BLaER1 treated with 17β-estradiol and CSF1 and Interleukin-3, amounts not matched to agents 10 nM and 100 nM (cell line): ENCODE measurements around the gene JADE2.
A peak's percentile ranks its signal among the peaks of the same experiment; 100 is the strongest.
"Not testable (repeated sequence)": the region's sequence is repeated elsewhere in the genome, so short reads cannot be mapped to it uniquely, and the experiment has no call there.

ENCODE experiments used
- H3K27ac ChIP-seq, 11 experiments: shearing (Covaris generic); formaldehyde crosslinking; 2 replicates each; pipeline ENCODE4 v1.8.1; 2022
- H3K27me3 ChIP-seq, 11 experiments: shearing (Covaris generic); formaldehyde crosslinking; 2 replicates each; pipeline ENCODE4 v1.8.1; 2022
- H3K36me3 ChIP-seq, 11 experiments: shearing (Covaris generic); formaldehyde crosslinking; 2 replicates each; pipeline ENCODE4 v1.8.1; 2022
- H3K4me1 ChIP-seq, 10 experiments: shearing (Covaris generic); formaldehyde crosslinking; 2 replicates each; pipeline ENCODE4 v1.8.1; 2022
- H3K4me2 ChIP-seq, 11 experiments: shearing (Covaris generic); formaldehyde crosslinking; 2 replicates each; pipeline ENCODE4 v1.8.1; 2022
- H3K4me3 ChIP-seq, 10 experiments: shearing (Covaris generic); formaldehyde crosslinking; 2 replicates each; pipeline ENCODE4 v1.8.1; 2022
- H3K9ac ChIP-seq, 11 experiments: shearing (Covaris generic); formaldehyde crosslinking; 2 replicates each; pipeline ENCODE4 v1.8.1; 2022
- H3K9me3 ChIP-seq, 11 experiments: shearing (Covaris generic); formaldehyde crosslinking; replicated peaks in 1 of 11; 2 replicates each; pipeline ENCODE4 v1.8.1; 2022
- H4K20me1 ChIP-seq, 11 experiments: shearing (Covaris generic); formaldehyde crosslinking; 2 replicates each; pipeline ENCODE4 v1.8.1; 2022
- Cebpa-rat ChIP-seq, 11 experiments: shearing (Covaris generic); IDR thresholded peaks; 2 replicates each; pipeline ENCODE4 v1.8.1; 2022

Gene JADE2

DNA sequence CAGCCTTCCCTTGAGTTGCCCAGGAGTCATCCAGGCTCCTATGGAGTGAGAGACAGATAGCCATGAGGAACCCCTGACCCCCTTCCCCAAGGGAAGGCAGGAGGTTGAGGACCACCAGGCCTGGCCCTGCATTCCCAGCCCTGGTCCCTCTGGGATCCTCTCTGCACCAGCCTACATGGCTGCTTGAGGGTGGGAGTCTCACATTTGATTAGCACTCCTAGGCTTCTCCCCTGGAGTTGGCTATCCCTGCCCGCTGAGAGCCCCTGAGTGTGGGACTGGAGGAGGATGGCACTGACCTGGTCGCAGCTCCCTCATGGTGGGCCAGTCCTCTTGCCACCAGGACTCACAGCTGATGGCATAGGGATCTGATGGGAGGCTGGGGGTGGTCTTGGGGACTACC, 60.5 kb downstream of the JADE2 start:
- H4K20me1 ChIP-seq, result peaks cover 0 to 22% (median 3%) of the 10 kb centered on the region in 11 experiments; a peak in 7 of 22 replicates
- H3K9ac ChIP-seq, result peak overlapping the region in 2 of 11 experiments; percentile 5; a peak in 1 of 22 replicates
- H3K4me2 ChIP-seq, result no peak overlapping the region
- no peak overlapping the region for H3K27ac ChIP-seq
- H3K9me3 ChIP-seq, result no peaks in the 10 kb centered on the region
- H3K36me3 ChIP-seq, result peaks cover 0 to 11% (median 6%) of the 10 kb centered on the region in 11 experiments; a peak in 7 of 22 replicates
- no peak for TF ChIP-seq Cebpa-rat (IDR thresholded peaks at IDR 0.05)
- no peaks in the 10 kb centered on the region for H3K27me3 ChIP-seq
- H3K4me3 ChIP-seq, result no peak overlapping the region
- H3K4me1 ChIP-seq, result peaks cover 0 to 5% (median 0%) of the 10 kb centered on the region in 10 experiments; a peak in 5 of 20 replicates

DNA sequence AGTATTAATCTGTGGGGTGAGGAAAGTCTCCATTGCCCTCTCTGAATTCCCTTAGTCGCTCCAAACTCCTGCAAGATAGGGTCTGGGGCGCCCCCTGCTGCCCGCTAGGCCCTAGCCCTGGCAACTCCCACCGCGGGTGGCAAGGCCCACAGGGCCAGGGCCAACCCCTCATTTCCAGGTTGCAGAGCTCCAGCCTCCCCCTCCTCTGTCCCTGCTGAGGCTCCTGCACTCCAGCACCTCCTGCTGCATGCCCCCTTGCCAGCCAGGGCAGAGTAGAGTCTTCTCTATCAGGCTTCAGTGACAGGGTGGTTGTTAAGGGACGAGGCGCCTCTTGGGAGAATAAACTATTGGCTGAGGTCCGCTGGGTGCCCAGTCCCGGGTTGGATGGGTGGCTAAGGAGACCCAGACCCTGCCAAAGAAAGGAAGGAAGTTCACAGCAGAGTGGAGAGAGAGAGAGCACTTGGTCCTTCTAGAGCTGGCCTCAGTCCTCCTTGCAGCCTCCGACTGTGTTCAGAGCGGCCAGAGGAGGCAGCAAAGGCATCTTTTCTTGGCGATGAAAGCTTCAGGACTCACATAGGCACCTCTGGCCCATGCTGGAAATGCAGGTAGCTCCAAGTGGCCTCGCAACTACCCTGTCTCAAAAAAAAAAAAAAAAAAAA, 61.5 kb downstream of the JADE2 start:
- Histone ChIP-seq H3K27ac (no peak overlapping the region), H3K9me3 (no peaks in the 10 kb centered on the region), H4K20me1 (peaks cover 0 to 13% (median 0%) of the 10 kb centered on the region in 11 experiments; a peak in 4 of 22 replicates), H3K4me2 (peak overlapping the region in 8 of 11 experiments; percentile 2 to 75 (median 26); a peak in 10 of 22 replicates), H3K4me3 (no peak overlapping the region), H3K9ac (peak overlapping the region in 1 of 11 experiments; percentile 1; a peak in 2 of 22 replicates), H3K4me1 (peaks cover 0 to 5% (median 0%) of the 10 kb centered on the region in 10 experiments; a peak in 5 of 20 replicates), H3K27me3 (no peaks in the 10 kb centered on the region), H3K36me3 (0 out of 22 replicates have a peak, but pooled peaks cover 0 to under 1% (median 0%) of the 10 kb centered on the region in 11 experiments)
- TF ChIP-seq Cebpa-rat (IDR thresholded peaks at IDR 0.05), result no peak

DNA sequence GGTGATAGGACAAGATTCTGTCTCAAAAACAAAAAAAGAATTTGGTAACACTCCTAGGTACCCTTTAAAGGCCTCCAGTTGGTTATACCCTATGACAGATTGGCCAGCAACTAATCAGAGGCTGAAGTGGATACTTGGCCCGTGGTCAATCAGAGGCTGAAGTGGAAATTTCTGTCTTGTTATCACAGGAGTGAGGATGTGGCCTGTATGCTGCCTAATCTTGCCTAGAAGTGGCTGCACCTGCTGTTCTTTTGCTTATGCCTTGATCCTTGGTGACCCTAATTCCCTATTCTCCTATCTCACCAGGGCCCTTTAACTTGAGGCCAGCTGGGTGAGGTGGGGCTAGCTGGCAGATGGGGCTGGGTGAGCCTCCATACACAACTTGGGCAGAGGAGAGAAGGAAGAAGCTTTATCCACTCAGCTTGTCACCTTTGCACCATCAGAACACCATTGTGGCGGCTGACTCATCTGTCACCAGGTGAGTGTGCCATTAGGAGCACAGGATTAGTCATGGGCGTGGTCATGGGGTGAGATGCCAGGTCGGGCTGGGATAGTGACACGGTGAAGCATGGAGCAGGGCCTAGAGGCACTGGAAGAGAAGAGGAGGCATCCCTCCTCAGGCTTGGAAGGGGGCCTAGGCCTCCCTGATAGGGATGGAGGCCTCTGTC, 65.7 kb downstream of the JADE2 start:
- Histone ChIP-seq H3K4me2 (no peak overlapping the region), H3K27ac (no peak overlapping the region)
- no peak for TF ChIP-seq Cebpa-rat (IDR thresholded peaks at IDR 0.05)

DNA sequence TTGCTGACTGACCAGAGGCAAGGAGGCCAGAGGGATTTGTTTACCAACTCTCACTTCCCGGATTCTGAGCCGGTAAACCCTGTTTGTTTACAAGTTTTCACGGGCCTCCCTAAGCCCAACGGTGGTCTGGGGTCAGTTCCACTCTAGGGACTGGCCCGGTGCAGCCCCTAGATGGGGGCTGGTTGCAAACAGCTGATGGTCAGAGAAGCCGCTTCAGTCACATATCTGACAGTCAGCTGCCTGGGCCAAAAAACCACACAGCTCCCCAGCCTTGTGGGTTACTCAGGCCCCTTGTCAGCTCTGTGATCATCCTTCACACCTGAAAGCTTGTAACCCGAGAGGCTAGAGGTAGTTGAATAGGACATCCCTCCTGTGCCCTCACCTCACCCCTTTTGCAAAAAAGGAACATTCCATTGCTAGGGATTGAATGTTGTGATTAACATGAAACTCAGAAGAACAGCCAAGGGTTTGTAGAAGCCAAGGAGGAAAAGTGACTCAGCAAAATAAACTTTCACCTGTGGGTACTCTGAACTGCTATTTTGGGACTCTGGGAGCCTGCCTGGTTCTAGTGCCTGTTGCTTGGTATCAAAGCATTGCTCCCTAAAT, 66.8 kb downstream of the JADE2 start:
- Histone ChIP-seq H3K4me1 (peaks cover 0 to 23% (median 17%) of the 10 kb centered on the region in 10 experiments; a peak in 14 of 20 replicates), H4K20me1 (no peaks in the 10 kb centered on the region), H3K9me3 (no peaks in the 10 kb centered on the region), H3K4me3 (no peak overlapping the region), H3K4me2 (no peak overlapping the region), H3K27ac (no peak overlapping the region), H3K9ac (no peak overlapping the region), H3K36me3 (no peaks in the 10 kb centered on the region), H3K27me3 (no peaks in the 10 kb centered on the region)
- TF ChIP-seq Cebpa-rat (IDR thresholded peaks at IDR 0.05), result no peak

More for the DNA sequence above, 65.7 kb downstream of the JADE2 start:
- H3K9ac ChIP-seq, result no peak overlapping the region
- no peak overlapping the region for H3K4me3 ChIP-seq
- no peaks in the 10 kb centered on the region for H3K27me3 ChIP-seq
- peaks cover 0 to 26% (median 17%) of the 10 kb centered on the region in 10 experiments; a peak in 14 of 20 replicates for H3K4me1 ChIP-seq
- H3K9me3 ChIP-seq, result no peaks in the 10 kb centered on the region
- H3K36me3 ChIP-seq, result no peaks in the 10 kb centered on the region
- no peaks in the 10 kb centered on the region for H4K20me1 ChIP-seq

DNA sequence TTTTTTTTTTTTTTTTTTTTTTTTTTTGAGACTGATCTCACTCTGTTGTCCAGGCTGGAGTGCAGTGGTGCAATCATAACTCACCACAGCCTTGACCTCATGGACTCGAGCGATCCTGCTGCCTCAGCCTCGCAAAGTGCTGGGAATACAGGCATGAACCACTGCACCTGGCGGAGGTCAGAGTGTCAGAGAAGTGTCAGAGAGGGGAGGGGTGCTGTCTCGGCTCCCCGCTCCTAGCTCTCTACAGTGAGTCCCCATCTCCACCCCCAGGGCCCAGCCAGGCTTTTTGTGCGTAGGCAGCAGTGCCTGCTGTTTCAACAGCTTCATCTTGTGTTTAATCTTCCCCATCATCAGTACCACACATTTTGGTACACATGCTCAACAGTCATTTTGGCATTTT, 68.9 kb downstream of the JADE2 start:
- no peak overlapping the region for H3K27ac ChIP-seq
- no peak for TF ChIP-seq Cebpa-rat (IDR thresholded peaks at IDR 0.05)
- H3K36me3 ChIP-seq, result no peaks in the 10 kb centered on the region; a peak in 1 of 22 replicates
- H3K9ac ChIP-seq, result no peak overlapping the region
- peaks cover 0 to 23% (median 17%) of the 10 kb centered on the region in 10 experiments; a peak in 14 of 20 replicates for H3K4me1 ChIP-seq
- H3K4me2 ChIP-seq, result peak overlapping the region in 8 of 11 experiments; percentile 4 to 72 (median 55); a peak in 6 of 22 replicates
- H3K9me3 ChIP-seq, result no peaks in the 10 kb centered on the region
- no peak overlapping the region for H3K4me3 ChIP-seq
- H3K27me3 ChIP-seq, result no peaks in the 10 kb centered on the region
- no peaks in the 10 kb centered on the region for H4K20me1 ChIP-seq

DNA sequence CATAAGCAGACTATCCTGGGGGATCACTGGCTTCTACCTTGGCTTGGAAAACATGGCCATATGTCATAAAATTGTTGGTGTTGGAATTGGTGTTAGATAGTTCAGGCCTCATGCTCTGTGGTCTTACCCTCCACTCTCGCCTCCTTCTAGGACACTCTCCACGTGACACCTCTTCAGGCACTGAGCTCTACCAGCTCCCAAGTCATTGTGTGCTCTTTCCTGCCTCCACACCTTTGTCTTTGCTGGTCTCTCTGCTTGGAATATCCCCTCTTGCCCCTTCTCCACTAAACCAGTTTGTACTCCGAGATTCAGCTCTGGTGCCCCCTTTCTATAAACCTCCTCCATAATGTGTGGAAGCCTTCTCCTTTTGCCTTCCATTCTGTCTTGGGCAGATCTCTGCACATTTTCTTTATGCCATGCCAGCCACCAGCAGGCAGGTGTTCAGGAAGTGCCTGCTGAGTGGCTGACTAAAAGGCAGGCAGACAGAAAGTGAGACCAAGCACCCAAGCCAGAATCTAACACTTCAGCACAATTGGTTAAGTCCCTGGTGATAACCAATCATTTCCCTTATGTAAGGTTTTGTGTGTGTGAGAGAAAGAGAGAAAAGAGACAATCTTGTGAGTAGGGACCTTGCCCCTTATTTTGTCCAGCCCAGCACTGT, 69.5 kb downstream of the JADE2 start:
- Histone ChIP-seq H3K36me3 (no peaks in the 10 kb centered on the region; a peak in 1 of 22 replicates), H3K4me1 (peaks cover 0 to 23% (median 17%) of the 10 kb centered on the region in 10 experiments; a peak in 14 of 20 replicates), H3K27ac (peak overlapping the region in 3 of 11 experiments; percentile 4 to 5 (median 5); a peak in 2 of 22 replicates), H3K4me3 (no peak overlapping the region), H4K20me1 (no peaks in the 10 kb centered on the region), H3K9me3 (no peaks in the 10 kb centered on the region), H3K4me2 (peak overlapping the region in 8 of 11 experiments; percentile 4 to 72 (median 55); a peak in 14 of 22 replicates), H3K27me3 (no peaks in the 10 kb centered on the region), H3K9ac (no peak overlapping the region; a peak in 1 of 22 replicates)
- no peak for TF ChIP-seq Cebpa-rat (IDR thresholded peaks at IDR 0.05)

DNA sequence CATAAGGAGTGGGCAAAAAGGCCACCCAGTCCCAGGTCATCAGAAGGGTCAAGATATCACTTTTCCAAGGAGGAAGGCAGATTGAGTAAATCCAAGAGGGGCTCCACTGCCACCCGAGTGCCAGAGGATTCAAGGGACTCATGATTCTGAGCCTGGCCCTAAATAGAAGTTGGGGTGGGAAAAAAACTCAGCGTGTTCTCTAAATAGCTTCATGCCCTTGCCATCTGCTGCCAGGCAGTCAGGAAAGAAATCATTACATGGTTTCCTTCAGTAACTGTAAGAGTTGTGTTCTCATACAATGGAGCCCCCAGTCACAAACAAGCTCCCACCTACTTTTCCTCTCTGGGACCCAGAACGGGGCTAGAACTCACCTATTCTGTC, 70.0 kb downstream of the JADE2 start:
- Histone ChIP-seq H3K4me1 (peaks cover 0 to 23% (median 17%) of the 10 kb centered on the region in 10 experiments; a peak in 14 of 20 replicates), H3K36me3 (no peaks in the 10 kb centered on the region; a peak in 1 of 22 replicates), H3K27me3 (no peaks in the 10 kb centered on the region), H3K9ac (no peak overlapping the region; a peak in 1 of 22 replicates), H3K9me3 (no peaks in the 10 kb centered on the region), H3K4me2 (peak overlapping the region in 8 of 11 experiments; percentile 4 to 72 (median 55); a peak in 14 of 22 replicates), H3K4me3 (no peak overlapping the region), H4K20me1 (no peaks in the 10 kb centered on the region), H3K27ac (peak overlapping the region in 3 of 11 experiments; percentile 4 to 5 (median 5); a peak in 2 of 22 replicates)
- TF ChIP-seq Cebpa-rat (IDR thresholded peaks at IDR 0.05), result no peak

DNA sequence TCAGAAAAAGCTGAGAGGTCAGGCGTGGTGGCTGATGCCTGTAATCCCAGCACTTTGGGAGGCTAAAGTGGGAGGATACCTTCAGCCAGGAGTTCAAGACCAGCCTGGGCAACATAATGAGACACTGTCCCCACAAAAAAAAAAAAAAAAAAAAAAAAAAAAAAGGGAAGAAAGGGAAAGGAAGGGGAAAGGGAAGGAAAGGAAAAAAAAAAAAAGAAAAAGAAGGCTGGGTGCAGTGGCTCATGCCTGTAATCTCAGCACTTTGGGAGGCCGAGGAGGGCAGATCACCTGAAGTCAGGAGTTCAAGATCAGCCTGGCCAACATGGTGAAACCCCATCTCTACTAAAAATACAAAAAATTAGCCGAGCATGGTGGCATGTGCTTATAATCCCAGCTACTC, 74.3 kb downstream of the JADE2 start:
- H3K36me3 ChIP-seq, result peaks cover 10 to 33% (median 19%) of the 10 kb centered on the region in 11 experiments

More for the DNA sequence above, 74.3 kb downstream of the JADE2 start:
- H3K9ac ChIP-seq, H3K9me3 ChIP-seq, H3K4me2 ChIP-seq, H3K4me3 ChIP-seq, H3K27ac ChIP-seq, H4K20me1 ChIP-seq, H3K27me3 ChIP-seq: not testable (repeated sequence)
- peaks cover 0 to 11% (median 10%) of the 10 kb centered on the region in 10 experiments; a peak in 13 of 20 replicates for H3K4me1 ChIP-seq
